NB4 (cell line): Measurements from ENCODE around the gene EQTN.

Experiments
- DNase-seq: peaks from one replicate; pipeline ENCODE4 v3.0.0; 2010; ENCODE audit warnings: low read depth
- H3K4me3 ChIP-seq: one replicate; pipeline ENCODE4 v1.5.1; 2011; ENCODE audit warnings: mild to moderate bottlenecking, low read depth, low read length, moderate library complexity
- MYC ChIP-seq: IDR thresholded peaks from 2 replicates; pipeline ENCODE4 v1.6.1; 2011; ENCODE audit warnings: low read depth, low read length
- POLR2A ChIP-seq: IDR thresholded peaks from 2 replicates; pipeline ENCODE4 v1.6.1; 2011; ENCODE audit warnings: mild to moderate bottlenecking; ENCODE audit not compliant: insufficient read length; ENCODE audit errors: extremely low read depth
- TF ChIP-seq, protein P1 (sequence below): IDR thresholded peaks from 2 replicates; pipeline ENCODE4 v1.6.1; 2011; ENCODE audit warnings: low read depth, low read length
- TF ChIP-seq, protein P2 (sequence below): IDR thresholded peaks from one replicate; pipeline ENCODE4 v1.5.1; 2012; ENCODE audit warnings: low read depth, low read length

The EQTN gene

DNA sequence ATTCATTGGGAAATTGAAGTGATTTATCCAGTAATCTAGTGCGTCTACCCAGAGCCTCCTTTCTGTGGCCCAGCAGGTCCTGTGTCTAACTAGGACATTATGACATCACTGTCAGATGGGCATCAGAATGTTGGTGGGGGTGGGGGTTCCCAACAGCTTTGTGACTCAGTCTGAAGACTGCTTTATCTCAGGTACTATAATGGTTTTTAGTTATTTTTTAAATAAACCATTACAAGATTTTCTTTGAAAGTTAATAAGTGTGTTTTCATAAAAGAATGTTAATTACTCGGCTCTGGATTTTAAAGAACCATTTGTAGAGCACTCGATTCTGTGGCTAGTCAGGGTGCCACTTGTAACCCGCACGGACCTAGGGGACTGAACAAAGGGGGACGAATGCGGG, at the start of gene EQTN:
EQTN (minus strand) TSS at position 101 of the 400 bp plus-strand sequence; CDS start at position 6, 95 bp downstream.
- no peak for DNase-seq
- no peak within 1 kb of the TSS for H3K4me3 ChIP-seq
- TF ChIP-seq POLR2A, result no peak
- TF ChIP-seq MYC, result no peak

DNA sequence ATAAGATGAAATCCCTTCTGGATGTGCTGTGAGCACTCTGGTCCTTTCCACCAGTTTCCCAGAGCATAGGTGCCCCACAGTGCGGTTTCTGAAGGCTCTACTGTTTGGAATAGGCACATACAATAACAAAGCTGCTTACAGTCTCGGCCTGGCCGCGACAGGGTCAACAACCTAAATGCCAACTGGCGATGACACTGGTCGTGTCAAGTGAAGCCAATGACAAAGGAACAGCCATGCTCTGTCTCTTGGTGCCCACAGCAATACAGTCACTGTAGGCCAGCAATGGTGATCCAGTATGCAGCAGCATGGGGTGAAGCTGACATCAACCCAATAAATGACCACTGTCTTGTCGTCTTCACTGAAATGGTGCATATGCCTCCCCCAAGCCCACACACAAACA, 47.8 kb upstream of the EQTN start:
- no peak overlapping the region for H3K4me3 ChIP-seq
- no peak for TF ChIP-seq MYC
- TF ChIP-seq, protein P1, sequence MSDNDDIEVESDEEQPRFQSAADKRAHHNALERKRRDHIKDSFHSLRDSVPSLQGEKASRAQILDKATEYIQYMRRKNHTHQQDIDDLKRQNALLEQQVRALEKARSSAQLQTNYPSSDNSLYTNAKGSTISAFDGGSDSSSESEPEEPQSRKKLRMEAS, result no peak
- no peak for TF ChIP-seq POLR2A
- TF ChIP-seq, protein P2, sequence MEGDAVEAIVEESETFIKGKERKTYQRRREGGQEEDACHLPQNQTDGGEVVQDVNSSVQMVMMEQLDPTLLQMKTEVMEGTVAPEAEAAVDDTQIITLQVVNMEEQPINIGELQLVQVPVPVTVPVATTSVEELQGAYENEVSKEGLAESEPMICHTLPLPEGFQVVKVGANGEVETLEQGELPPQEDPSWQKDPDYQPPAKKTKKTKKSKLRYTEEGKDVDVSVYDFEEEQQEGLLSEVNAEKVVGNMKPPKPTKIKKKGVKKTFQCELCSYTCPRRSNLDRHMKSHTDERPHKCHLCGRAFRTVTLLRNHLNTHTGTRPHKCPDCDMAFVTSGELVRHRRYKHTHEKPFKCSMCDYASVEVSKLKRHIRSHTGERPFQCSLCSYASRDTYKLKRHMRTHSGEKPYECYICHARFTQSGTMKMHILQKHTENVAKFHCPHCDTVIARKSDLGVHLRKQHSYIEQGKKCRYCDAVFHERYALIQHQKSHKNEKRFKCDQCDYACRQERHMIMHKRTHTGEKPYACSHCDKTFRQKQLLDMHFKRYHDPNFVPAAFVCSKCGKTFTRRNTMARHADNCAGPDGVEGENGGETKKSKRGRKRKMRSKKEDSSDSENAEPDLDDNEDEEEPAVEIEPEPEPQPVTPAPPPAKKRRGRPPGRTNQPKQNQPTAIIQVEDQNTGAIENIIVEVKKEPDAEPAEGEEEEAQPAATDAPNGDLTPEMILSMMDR, result no peak
- no peak for DNase-seq

DNA sequence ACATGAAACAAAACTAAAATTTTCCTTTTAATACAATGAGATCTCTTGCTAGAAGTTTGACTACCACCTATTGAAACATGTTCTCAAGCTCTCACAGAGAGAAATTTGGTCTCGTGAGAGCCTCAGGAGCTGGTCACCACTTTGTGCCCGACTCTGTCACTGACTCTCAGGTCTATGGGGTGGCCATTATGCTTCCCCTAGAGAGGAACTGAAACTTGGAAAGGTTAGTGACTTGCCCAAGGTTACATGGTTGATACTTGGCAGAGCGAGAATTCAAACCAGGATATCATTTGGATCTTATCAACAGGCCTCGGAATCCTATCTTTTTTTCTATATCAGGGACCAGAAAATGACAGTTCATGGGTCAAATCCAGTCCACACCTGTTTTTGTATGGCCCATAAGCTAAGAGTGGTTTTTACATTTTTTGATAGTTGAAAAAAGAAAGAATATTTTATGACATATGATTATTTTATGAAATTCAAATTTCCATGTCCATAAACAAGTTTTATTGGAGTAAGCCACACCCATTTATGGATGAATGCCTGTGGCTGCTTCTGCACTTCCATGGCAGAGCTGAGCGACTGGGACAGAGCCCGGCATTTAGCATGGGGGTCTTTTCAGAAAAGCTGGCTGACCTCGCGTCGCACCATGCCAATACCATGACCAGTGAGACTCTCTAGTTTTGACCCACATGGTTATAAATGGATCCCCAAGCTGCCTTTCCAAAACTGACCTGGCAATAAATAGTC, 44.8 kb upstream of the EQTN start:
- DNase-seq, result no peak
- no peak overlapping the region for H3K4me3 ChIP-seq
- no peak for TF ChIP-seq MYC
- no peak for TF ChIP-seq POLR2A

DNA sequence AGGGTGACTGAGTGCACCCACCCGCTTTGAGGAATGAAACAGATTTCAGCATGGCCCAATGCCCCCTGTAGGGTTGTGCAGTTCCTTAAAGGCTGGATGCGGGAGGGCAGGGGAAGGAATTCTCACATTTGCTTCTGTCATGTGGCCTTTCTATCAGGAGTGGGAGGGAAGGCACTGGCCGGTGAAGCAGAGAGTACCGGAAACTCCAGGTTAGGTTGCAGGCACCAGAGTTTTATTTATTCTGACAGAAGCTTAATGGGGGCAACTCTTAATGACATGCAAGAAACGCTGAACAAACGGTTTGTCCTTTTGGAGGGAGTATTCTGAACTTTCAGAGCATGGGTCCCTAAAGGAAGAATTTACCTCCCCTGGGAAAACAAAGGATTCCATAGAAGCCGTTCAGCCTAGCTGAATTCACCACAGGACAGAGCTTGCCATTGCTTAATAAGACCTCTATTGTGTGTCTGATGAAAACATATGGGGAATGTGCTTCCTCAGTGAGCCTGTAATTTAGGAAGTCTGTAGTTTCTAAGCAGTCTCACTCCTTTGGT, 44.1 kb upstream of the EQTN start:
- no peak for DNase-seq
- H3K4me3 ChIP-seq, result no peak overlapping the region
- TF ChIP-seq POLR2A, result no peak
- TF ChIP-seq, protein P1, result no peak
- no peak for TF ChIP-seq MYC
- TF ChIP-seq, protein P2, result no peak

DNA sequence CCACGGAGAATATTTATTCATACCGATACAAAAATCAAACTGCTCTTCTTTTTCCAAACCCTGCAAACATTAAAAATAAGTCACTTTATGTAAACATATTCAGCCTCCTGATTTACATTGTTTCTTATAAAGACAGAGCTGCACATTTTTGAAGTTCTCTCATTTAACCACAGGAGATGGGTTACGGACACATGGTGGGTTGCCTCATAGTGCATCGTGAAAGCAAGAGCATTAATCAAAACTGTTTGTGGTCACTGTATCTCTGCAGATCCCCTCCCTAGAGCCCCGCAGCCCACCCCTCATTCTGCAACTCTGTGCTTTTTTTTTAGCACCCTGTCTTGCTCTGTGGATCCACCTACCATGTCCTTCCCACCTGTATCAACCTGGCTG, 43.3 kb upstream of the EQTN start:
- no peak overlapping the region for H3K4me3 ChIP-seq
- no peak for DNase-seq
- TF ChIP-seq MYC (no peak), POLR2A (no peak)
- TF ChIP-seq, protein P1, result no peak
- TF ChIP-seq, protein P2, result no peak

DNA sequence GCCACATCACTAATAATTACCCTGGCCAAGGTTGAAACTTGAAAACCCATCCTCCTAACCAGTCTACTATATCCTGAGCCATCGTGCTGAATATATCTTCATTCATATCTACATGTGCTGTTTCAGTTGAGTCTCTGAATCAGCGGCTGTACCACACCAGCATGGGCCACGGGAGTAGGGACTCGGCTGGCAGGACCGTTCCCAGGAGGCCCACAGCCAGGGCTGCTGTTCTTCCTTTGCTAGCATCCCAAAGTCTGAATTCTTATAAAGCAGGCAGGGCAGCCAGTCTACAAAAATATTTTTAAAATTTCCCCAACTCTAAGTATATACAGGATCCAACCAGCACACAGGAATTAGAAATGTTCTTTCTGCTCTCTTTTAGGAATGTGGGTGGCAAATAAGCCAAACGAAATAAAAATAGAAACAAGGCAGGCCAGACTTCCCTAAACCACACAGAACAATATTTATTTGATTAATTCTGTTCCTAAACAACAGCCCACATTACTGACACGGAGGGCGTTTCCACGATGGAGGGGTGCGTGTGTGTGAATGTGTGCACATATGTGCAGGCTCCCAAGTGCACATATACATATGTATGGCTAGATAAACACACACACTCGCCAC, 42.8 kb upstream of the EQTN start:
- DNase-seq, result no peak
- TF ChIP-seq, protein P2, result no peak
- H3K4me3 ChIP-seq, result no peak overlapping the region

DNA sequence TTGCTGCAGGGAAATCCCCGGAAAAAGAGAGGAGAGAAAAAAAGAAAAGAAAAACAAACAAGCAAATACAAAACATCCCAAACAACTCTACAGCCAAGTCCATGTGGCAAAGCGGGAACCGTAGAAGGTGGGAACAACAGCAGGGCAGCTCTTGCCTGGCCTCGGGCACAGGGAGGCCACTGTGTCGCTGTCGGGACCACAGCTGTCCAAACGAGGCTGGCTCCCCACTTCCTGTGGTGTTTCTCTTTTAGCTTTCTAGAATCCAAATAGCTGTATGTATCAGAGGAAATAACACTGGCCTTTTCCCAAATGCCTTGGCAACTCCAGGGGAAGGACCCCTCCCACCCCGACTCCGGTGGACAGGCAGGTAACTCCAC, 41.6 kb upstream of the EQTN start:
- TF ChIP-seq, protein P2, result no peak
- TF ChIP-seq POLR2A (no peak), MYC (no peak)
- TF ChIP-seq, protein P1, result no peak

More for the DNA sequence above, 41.6 kb upstream of the EQTN start:
- no peak for DNase-seq
- H3K4me3 ChIP-seq, result no peak overlapping the region
